ENCODE data around the gene SFXN4. TPM values are rescaled to one million over a fixed set of nuclear protein-coding genes. Genes with fewer than 3 reads are reported as not detected.
"Not testable (repeated sequence)": the region's sequence is repeated elsewhere in the genome, so short reads cannot be mapped to it uniquely, and the experiment has no call there.

Gene SFXN4
- total and polyA plus RNA-seq, 4 donors: 10.6 to 40.4 (median 22.0) TPM

DNA sequence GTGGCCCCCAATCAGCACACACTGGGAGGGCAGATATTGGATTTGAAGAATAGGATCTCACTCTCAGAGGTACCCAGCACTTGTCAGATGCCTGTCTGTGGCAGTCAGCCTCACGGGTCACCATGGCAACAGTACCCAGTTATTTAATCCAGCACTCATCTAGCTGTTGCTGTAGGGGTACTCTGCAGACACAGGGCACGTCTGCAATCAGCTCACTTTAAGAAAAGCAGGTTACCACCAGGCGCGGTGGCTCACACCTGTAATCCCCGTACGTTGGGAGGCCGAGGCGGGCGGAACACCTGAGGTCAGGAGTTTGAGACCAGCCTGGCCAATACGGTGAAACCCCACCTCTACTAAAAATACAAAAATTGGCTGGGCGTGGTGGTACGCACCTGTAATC lies 11.9 kb downstream of the SFXN4 start:
- H3K4me3 ChIP-seq: no peak overlapping the region
- H3K9ac ChIP-seq (ENCODE audit: insufficient read depth in 1 of 2, low read length in 2 of 2): no peak overlapping the region
- H3K4me1 ChIP-seq (ENCODE audit: control insufficient read depth in 5 of 5, insufficient read depth in 5 of 5, low read length in 5 of 5): no peaks in the 10 kb centered on the region
- no peaks in the 10 kb centered on the region for H3K9me3 ChIP-seq (ENCODE audit: control insufficient read depth in 4 of 4, insufficient read depth in 3 of 4, low read length in 3 of 4)
- peaks cover 20 to 32% (median 25%) of the 10 kb centered on the region in 4 donors for H3K36me3 ChIP-seq (ENCODE audit: control insufficient read depth in 4 of 4, insufficient read depth in 4 of 4, low read length in 4 of 4)
- no peak overlapping the region for H3K27ac ChIP-seq (ENCODE audit: low read depth in 1 of 2, low read length in 1 of 2)
- DNase-seq (no peak), ATAC-seq (ENCODE audit: insufficient read depth, low FRiP score) (no peak)
- WGBS, 2 donors: 97 to 98% methylated on average over 12 of the region's 12 CpGs
- TF ChIP-seq, protein P1, sequence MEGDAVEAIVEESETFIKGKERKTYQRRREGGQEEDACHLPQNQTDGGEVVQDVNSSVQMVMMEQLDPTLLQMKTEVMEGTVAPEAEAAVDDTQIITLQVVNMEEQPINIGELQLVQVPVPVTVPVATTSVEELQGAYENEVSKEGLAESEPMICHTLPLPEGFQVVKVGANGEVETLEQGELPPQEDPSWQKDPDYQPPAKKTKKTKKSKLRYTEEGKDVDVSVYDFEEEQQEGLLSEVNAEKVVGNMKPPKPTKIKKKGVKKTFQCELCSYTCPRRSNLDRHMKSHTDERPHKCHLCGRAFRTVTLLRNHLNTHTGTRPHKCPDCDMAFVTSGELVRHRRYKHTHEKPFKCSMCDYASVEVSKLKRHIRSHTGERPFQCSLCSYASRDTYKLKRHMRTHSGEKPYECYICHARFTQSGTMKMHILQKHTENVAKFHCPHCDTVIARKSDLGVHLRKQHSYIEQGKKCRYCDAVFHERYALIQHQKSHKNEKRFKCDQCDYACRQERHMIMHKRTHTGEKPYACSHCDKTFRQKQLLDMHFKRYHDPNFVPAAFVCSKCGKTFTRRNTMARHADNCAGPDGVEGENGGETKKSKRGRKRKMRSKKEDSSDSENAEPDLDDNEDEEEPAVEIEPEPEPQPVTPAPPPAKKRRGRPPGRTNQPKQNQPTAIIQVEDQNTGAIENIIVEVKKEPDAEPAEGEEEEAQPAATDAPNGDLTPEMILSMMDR (IDR thresholded peaks at IDR 0.05; ENCODE audit: control extremely low read depth, extremely low read depth): no peak
- H3K27me3 ChIP-seq (ENCODE audit: control insufficient read depth in 3 of 3, insufficient read depth in 3 of 3, low read length in 2 of 3): no peaks in the 10 kb centered on the region

DNA sequence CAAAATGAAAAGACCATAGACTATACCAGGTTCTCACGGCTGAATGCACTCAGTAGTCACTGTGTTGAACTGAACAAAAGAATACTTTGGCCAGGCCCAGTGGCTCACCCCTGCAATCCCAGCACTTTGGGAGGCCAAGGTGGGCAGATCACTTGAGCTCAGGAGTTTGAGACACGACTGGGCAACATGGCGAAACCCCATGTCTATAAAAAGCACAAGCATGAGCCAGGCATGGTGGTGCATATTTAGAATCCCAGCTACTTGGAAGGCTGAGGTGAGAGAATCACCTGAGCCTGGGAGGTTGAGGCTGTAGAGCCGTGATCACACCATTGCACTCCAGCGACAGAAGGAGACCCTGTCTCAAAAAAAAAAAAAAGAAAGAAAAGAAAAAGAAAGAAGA lies 12.5 kb downstream of the SFXN4 start:
- Histone ChIP-seq H3K9me3 (ENCODE audit: control insufficient read depth in 4 of 4, insufficient read depth in 3 of 4, low read length in 3 of 4) (no peaks in the 10 kb centered on the region), H3K27ac (ENCODE audit: low read depth in 1 of 2, low read length in 1 of 2) (no peak overlapping the region), H3K9ac (ENCODE audit: insufficient read depth in 1 of 2, low read length in 2 of 2) (no peak overlapping the region), H3K4me3 (no peak overlapping the region), H3K4me1 (ENCODE audit: control insufficient read depth in 5 of 5, insufficient read depth in 5 of 5, low read length in 5 of 5) (no peaks in the 10 kb centered on the region), H3K36me3 (ENCODE audit: control insufficient read depth in 4 of 4, insufficient read depth in 4 of 4, low read length in 4 of 4) (peaks cover 20 to 36% (median 24%) of the 10 kb centered on the region in 4 donors), H3K27me3 (ENCODE audit: control insufficient read depth in 3 of 3, insufficient read depth in 3 of 3, low read length in 2 of 3) (no peaks in the 10 kb centered on the region)
- TF ChIP-seq, protein P1 (IDR thresholded peaks at IDR 0.05; ENCODE audit: control extremely low read depth, extremely low read depth): no peak
- WGBS, 2 donors: 93 to 94% methylated on average over 5 of the region's 5 CpGs
- no peak for ATAC-seq (ENCODE audit: insufficient read depth, low FRiP score)
- DNase-seq: no peak

DNA sequence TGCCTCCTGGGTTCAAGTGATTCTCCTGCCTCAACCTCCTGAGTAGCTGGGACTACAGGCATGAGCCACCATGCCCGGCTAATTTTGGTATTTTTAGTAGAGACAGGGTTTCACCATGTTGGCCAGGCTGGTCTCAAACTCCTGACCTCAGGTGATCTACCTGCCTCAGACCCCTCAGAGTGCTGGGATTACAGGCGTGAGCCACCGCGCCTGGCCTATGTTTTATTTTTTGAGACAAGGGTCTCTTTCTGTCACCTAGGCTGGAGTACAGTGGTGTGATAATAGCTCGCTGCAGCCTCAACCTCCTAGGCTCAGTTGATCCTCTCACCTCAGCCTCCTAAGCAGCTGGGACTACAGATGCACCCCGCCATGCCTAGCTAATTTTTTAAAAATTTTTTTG lies 13.9 kb downstream of the SFXN4 start:
- H3K27me3 ChIP-seq (ENCODE audit: control insufficient read depth in 3 of 3, insufficient read depth in 3 of 3, low read length in 2 of 3); H3K4me1 ChIP-seq (ENCODE audit: control insufficient read depth in 5 of 5, insufficient read depth in 5 of 5, low read length in 5 of 5); H3K9ac ChIP-seq (ENCODE audit: insufficient read depth in 1 of 2, low read length in 2 of 2); H3K27ac ChIP-seq (ENCODE audit: low read depth in 1 of 2, low read length in 1 of 2); ATAC-seq (ENCODE audit: insufficient read depth, low FRiP score); H3K9me3 ChIP-seq (ENCODE audit: control insufficient read depth in 4 of 4, insufficient read depth in 3 of 4, low read length in 3 of 4); DNase-seq; H3K4me3 ChIP-seq: not testable (repeated sequence)
- H3K36me3 ChIP-seq (ENCODE audit: control insufficient read depth in 4 of 4, insufficient read depth in 4 of 4, low read length in 4 of 4): peaks cover 20 to 35% (median 27%) of the 10 kb centered on the region in 4 donors
- WGBS, 2 donors: 98 to 99% methylated on average over 6 of the region's 6 CpGs

DNA sequence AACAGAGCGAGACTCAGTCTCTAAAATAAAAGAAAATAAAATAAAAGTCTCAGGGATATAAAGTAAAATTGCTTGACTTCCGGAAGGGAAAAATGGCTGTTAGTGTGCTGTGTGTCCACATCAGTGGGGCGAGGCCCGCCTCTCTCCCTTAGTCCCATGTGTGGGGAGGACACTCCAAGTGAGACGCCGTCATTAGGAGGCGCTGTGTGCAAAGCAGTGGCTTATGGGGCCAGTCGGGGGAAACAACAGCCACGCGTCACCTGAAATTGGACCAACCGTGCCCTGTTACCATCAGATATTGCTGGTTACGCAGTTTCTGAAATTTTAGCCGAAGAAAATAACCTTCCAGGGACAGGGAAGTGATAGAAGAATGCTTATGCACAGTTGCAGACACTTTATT lies 15.8 kb downstream of the SFXN4 start:
- H3K4me3 ChIP-seq: no peak overlapping the region
- 87 to 88% methylated on average over 13 of the region's 13 CpGs for WGBS, 2 donors
- no peaks in the 10 kb centered on the region for H3K4me1 ChIP-seq (ENCODE audit: control insufficient read depth in 5 of 5, insufficient read depth in 5 of 5, low read length in 5 of 5)
- H3K27ac ChIP-seq (ENCODE audit: low read depth in 1 of 2, low read length in 1 of 2): no peak overlapping the region
- H3K9ac ChIP-seq (ENCODE audit: insufficient read depth in 1 of 2, low read length in 2 of 2): no peak overlapping the region
- peaks cover 11 to 30% (median 20%) of the 10 kb centered on the region in 4 donors for H3K36me3 ChIP-seq (ENCODE audit: control insufficient read depth in 4 of 4, insufficient read depth in 4 of 4, low read length in 4 of 4)
- ATAC-seq (ENCODE audit: insufficient read depth, low FRiP score): no peak
- no peak for DNase-seq
- H3K27me3 ChIP-seq (ENCODE audit: control insufficient read depth in 3 of 3, insufficient read depth in 3 of 3, low read length in 2 of 3): no peaks in the 10 kb centered on the region
- H3K9me3 ChIP-seq (ENCODE audit: control insufficient read depth in 4 of 4, insufficient read depth in 3 of 4, low read length in 3 of 4): no peaks in the 10 kb centered on the region
- TF ChIP-seq, protein P1 (IDR thresholded peaks at IDR 0.05; ENCODE audit: control extremely low read depth, extremely low read depth): no peak

Data from lung (tissue), 12 donors.